ENCODE results near the gene B4GALNT3. TPM values are rescaled to one million over a fixed set of nuclear protein-coding genes. Genes with fewer than 3 reads are reported as not detected.

The B4GALNT3 gene
- total RNA-seq, 1 donor from 2014 or later, result 32.5 TPM

DNA sequence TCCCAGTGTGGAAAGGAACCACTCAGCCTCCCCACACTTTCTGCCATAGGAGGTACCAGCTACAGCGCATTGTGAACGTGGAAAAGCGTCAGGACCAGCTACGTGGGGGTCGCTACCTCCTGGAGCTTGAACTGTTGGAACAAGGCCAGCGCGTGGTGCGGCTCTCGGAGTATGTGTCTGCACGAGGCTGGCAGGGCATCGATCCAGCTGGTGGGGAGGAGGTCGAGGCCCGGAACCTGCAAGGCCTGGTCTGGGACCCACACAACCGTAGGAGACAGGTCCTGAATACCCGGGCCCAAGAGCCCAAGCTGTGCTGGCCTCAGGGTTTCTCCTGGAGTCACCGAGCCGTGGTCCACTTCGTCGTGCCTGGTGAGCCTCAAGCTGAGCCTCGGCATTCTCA is 96.8 kb downstream of the B4GALNT3 start:
- Mint-ChIP-seq H3K4me3 (no peak overlapping the region), H3K27me3 (peaks cover 5% of the 10 kb centered on the region), H3K4me1 (ENCODE audit: unreplicated experiment) (peaks cover 5% of the 10 kb centered on the region), H3K9me3 (no peaks in the 10 kb centered on the region), H3K27ac (no peak overlapping the region), H3K36me3 (peaks cover 18% of the 10 kb centered on the region)
- TF ChIP-seq, protein P1, sequence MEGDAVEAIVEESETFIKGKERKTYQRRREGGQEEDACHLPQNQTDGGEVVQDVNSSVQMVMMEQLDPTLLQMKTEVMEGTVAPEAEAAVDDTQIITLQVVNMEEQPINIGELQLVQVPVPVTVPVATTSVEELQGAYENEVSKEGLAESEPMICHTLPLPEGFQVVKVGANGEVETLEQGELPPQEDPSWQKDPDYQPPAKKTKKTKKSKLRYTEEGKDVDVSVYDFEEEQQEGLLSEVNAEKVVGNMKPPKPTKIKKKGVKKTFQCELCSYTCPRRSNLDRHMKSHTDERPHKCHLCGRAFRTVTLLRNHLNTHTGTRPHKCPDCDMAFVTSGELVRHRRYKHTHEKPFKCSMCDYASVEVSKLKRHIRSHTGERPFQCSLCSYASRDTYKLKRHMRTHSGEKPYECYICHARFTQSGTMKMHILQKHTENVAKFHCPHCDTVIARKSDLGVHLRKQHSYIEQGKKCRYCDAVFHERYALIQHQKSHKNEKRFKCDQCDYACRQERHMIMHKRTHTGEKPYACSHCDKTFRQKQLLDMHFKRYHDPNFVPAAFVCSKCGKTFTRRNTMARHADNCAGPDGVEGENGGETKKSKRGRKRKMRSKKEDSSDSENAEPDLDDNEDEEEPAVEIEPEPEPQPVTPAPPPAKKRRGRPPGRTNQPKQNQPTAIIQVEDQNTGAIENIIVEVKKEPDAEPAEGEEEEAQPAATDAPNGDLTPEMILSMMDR (conservative IDR thresholded peaks at IDR 0.05), result no peak
- no peak for DNase-seq (ENCODE audit: extremely low spot score, unreplicated experiment)

DNA sequence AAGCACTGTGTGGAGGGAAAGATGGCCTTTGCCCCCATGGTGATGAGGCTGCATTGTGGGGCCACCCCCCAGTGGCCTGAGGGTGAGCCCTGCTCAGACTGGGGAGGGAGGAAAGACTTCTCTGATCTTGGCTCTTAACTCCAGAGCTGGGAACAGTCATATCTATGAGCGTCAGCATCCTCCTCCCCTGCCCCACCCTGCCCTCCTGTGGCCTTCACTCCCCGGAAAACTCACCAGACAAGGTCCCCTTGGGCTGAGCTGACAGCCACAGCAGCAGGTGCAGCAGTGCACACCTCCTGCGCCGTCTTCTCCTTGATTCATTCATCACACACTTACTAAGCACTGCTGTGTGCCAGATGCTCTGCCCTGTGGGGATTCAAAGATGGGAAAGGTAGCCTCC is 98.8 kb downstream of the B4GALNT3 start:
- peak overlapping the region; percentile 41 for H3K27ac Mint-ChIP-seq
- TF ChIP-seq, protein P1 (conservative IDR thresholded peaks at IDR 0.05), result no peak
- H3K4me3 Mint-ChIP-seq, result no peak overlapping the region
- H3K36me3 Mint-ChIP-seq, result peaks cover 10% of the 10 kb centered on the region
- peaks cover 4% of the 10 kb centered on the region for H3K27me3 Mint-ChIP-seq
- no peaks in the 10 kb centered on the region for H3K4me1 Mint-ChIP-seq (ENCODE audit: unreplicated experiment)
- DNase-seq (ENCODE audit: extremely low spot score, unreplicated experiment), result no peak
- H3K9me3 Mint-ChIP-seq, result no peaks in the 10 kb centered on the region

DNA sequence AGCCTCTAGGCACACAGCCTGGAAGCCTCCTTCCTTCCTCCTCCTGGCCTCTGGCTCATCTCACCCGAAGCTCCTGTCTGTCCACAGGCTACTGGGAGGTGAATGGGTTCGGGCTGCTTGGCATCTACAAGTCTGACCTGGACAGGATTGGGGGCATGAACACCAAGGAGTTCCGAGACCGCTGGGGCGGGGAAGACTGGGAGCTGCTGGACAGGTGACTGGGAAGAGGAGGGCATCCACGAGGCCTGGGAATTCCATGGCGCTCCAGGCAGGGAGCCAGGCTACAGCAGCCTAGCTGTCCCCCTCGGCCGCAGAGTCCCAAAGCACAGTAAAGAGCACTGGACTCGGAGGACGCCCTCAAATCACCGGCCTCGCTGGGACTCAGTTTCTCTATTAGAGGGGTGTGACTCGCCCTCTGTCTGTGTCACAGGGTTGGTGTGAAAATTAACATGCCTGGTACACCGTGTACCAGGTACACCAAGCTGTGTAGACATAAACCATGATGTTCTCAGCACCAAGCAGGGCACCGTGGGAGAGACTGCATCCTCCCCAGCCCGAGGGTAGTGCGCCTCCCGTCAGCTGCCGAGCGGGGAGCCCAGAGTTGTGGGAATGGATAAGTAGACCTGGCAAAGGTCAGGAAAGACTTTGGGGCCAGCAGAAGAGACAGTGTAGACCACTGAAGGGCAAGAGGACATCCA is 99.6 kb downstream of the B4GALNT3 start:
- Mint-ChIP-seq H3K27me3 (peaks cover 4% of the 10 kb centered on the region), H3K9me3 (no peaks in the 10 kb centered on the region), H3K36me3 (peaks cover 10% of the 10 kb centered on the region), H3K4me1 (ENCODE audit: unreplicated experiment) (no peaks in the 10 kb centered on the region), H3K4me3 (no peak overlapping the region), H3K27ac (no peak overlapping the region)
- no peak for DNase-seq (ENCODE audit: extremely low spot score, unreplicated experiment)
- TF ChIP-seq, protein P1 (conservative IDR thresholded peaks at IDR 0.05), result no peak

DNA sequence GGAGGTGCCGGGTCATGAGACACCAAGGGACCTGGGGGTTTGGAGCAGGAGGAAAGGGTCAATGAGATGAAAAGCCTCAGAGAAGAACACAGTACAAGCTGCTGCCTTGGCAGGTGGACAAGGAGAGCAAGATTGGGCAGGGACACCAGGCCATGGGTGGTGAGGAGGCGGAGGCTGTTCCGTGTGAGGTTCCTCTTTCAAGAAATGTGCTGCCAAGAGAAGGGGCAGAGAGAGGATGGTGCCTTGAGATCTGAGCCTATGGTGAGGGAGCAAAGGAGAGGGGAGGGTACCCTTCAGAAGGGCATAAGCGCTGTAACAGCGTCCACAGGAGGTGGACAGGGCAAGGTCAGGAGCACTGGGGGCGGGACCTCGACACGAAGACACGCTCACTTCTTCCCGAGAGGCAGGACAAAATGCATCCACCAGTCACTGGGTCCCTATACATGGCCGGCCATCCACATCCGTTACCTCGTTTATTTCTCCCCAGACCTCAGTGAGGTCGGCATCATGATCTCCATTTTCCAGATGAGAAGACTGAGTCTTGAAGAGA is 100.2 kb downstream of the B4GALNT3 start:
- Mint-ChIP-seq H3K27ac (no peak overlapping the region), H3K27me3 (peaks cover 4% of the 10 kb centered on the region)

DNA sequence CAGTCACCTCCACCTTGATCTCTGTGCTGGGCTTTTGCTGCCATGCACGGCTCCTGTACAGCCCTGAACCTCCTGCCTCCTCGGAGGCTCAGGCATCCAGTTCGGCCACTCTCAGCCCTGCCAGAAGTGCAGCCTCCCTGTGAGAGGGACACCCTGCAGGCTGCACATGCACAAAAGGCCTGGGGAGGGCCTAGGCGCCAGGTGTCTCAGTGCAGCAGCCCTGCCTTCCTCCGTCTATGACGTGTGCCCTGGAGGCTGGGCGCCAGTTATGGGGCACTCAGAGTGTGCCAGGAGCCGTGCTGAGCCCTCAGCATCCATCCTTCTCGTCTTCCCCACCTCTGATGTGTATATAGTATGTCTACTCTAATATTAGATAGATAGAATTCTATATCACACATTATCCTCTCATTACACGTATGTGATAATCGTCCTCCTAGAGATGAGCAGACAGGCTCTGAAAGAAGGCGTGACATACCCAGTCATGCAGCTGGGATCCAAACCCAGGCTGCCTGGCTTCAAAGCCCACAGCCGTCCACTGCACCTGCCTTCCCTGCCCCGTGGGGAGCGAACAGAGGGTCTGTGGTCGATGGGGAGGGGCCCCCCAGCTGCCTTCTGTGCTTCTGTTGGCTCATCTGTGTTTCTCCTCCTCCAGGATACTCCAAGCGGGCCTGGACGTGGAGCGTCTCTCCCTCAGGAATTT is 101.1 kb downstream of the B4GALNT3 start:
- no peak for DNase-seq (ENCODE audit: extremely low spot score, unreplicated experiment)
- peaks cover 4% of the 10 kb centered on the region for H3K27me3 Mint-ChIP-seq
- peaks cover 5% of the 10 kb centered on the region for H3K36me3 Mint-ChIP-seq
- H3K27ac Mint-ChIP-seq, result no peak overlapping the region
- no peaks in the 10 kb centered on the region for H3K9me3 Mint-ChIP-seq
- no peak overlapping the region for H3K4me3 Mint-ChIP-seq
- H3K4me1 Mint-ChIP-seq (ENCODE audit: unreplicated experiment), result no peaks in the 10 kb centered on the region
- TF ChIP-seq, protein P1 (conservative IDR thresholded peaks at IDR 0.05), result no peak

More for the DNA sequence above, 100.2 kb downstream of the B4GALNT3 start:
- no peak for DNase-seq (ENCODE audit: extremely low spot score, unreplicated experiment)
- no peak overlapping the region for H3K4me3 Mint-ChIP-seq
- H3K9me3 Mint-ChIP-seq, result no peaks in the 10 kb centered on the region
- peaks cover 9% of the 10 kb centered on the region for H3K36me3 Mint-ChIP-seq
- TF ChIP-seq, protein P1 (conservative IDR thresholded peaks at IDR 0.05), result no peak
- H3K4me1 Mint-ChIP-seq (ENCODE audit: unreplicated experiment), result no peaks in the 10 kb centered on the region

All from type B pancreatic cell (in vitro differentiated cells).